ENCODE measurements around the gene HIGD1B. TPM values are rescaled to one million over a fixed set of nuclear protein-coding genes. Genes with fewer than 3 reads are reported as not detected.

Gene HIGD1B
- total RNA-seq, 1 experiment from 2014 or later, result not detected

DNA sequence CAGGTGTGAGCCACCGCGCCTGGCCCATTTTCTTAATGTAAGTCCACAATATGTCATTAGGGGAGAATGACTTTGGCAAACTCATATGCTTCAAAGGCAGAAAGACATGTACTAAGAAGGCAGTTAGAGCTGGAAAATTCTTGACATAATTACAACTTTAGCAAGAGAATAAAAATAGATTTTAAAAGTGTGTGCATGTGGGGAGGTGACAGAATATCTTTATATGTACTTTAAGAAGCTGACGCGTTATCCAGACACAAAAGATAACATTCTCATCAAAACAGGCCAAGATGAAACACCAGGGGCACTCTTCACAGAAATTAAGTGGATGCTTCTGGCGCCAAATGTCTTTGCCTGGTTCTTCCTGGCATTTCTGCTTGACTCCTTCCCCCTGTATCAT lies 45.8 kb upstream of the HIGD1B start:
- H3K36me3 ChIP-seq (ENCODE audit: control insufficient read depth, insufficient read depth, low read length), result peaks cover 19% of the 10 kb centered on the region
- intact Hi-C loops (cut with micrococcal nuclease; ENCODE audit: unreplicated experiment) (no loop called here), in situ Hi-C loops (cut with HindIII; ENCODE audit: low pct_unique_long_range_greater_than_20kb, low sequenced_read_pairs) (no loop called here)
- TF ChIP-seq POLR2AphosphoS5 (IDR thresholded peaks at IDR 0.05; ENCODE audit: low read depth, low read length) (no peak), SIN3A (IDR thresholded peaks at IDR 0.05; ENCODE audit: borderline replicate concordance, insufficient read depth, low read depth, low read length) (no peak), TCF7L2 (IDR thresholded peaks at IDR 0.05; ENCODE audit: low read depth, low read length) (no peak)
- TF ChIP-seq, protein P1, sequence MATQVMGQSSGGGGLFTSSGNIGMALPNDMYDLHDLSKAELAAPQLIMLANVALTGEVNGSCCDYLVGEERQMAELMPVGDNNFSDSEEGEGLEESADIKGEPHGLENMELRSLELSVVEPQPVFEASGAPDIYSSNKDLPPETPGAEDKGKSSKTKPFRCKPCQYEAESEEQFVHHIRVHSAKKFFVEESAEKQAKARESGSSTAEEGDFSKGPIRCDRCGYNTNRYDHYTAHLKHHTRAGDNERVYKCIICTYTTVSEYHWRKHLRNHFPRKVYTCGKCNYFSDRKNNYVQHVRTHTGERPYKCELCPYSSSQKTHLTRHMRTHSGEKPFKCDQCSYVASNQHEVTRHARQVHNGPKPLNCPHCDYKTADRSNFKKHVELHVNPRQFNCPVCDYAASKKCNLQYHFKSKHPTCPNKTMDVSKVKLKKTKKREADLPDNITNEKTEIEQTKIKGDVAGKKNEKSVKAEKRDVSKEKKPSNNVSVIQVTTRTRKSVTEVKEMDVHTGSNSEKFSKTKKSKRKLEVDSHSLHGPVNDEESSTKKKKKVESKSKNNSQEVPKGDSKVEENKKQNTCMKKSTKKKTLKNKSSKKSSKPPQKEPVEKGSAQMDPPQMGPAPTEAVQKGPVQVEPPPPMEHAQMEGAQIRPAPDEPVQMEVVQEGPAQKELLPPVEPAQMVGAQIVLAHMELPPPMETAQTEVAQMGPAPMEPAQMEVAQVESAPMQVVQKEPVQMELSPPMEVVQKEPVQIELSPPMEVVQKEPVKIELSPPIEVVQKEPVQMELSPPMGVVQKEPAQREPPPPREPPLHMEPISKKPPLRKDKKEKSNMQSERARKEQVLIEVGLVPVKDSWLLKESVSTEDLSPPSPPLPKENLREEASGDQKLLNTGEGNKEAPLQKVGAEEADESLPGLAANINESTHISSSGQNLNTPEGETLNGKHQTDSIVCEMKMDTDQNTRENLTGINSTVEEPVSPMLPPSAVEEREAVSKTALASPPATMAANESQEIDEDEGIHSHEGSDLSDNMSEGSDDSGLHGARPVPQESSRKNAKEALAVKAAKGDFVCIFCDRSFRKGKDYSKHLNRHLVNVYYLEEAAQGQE (IDR thresholded peaks at IDR 0.05; ENCODE audit: insufficient read depth in 1 of 2, low read depth in 2 of 2, low read length in 1 of 2), result no peak
- TF ChIP-seq, protein P2, sequence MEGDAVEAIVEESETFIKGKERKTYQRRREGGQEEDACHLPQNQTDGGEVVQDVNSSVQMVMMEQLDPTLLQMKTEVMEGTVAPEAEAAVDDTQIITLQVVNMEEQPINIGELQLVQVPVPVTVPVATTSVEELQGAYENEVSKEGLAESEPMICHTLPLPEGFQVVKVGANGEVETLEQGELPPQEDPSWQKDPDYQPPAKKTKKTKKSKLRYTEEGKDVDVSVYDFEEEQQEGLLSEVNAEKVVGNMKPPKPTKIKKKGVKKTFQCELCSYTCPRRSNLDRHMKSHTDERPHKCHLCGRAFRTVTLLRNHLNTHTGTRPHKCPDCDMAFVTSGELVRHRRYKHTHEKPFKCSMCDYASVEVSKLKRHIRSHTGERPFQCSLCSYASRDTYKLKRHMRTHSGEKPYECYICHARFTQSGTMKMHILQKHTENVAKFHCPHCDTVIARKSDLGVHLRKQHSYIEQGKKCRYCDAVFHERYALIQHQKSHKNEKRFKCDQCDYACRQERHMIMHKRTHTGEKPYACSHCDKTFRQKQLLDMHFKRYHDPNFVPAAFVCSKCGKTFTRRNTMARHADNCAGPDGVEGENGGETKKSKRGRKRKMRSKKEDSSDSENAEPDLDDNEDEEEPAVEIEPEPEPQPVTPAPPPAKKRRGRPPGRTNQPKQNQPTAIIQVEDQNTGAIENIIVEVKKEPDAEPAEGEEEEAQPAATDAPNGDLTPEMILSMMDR (IDR thresholded peaks at IDR 0.05), result no peak
- no peak for ATAC-seq
- no peaks in the 10 kb centered on the region for H3K27me3 ChIP-seq (ENCODE audit: control insufficient read depth, insufficient read depth, low read length)
- no peak for DNase-seq (ENCODE audit: low read depth, low spot score)
- no peaks in the 10 kb centered on the region for H3K9me3 ChIP-seq (ENCODE audit: control insufficient read depth, insufficient read depth, low read depth, low read length)
- H3K4me1 ChIP-seq (ENCODE audit: control insufficient read depth, insufficient read depth, low read length), result peaks cover 12% of the 10 kb centered on the region
- CTCF ChIA-PET, result no interaction called here
- POLR2A ChIA-PET, result no interaction called here
- no peak overlapping the region for H3K27ac ChIP-seq (ENCODE audit: low read length)
- no peak overlapping the region for H3K4me3 ChIP-seq (ENCODE audit: low read depth in 2 of 2, low read length in 2 of 2)
- no TSS peak for BruUV-seq (replicated peaks)

DNA sequence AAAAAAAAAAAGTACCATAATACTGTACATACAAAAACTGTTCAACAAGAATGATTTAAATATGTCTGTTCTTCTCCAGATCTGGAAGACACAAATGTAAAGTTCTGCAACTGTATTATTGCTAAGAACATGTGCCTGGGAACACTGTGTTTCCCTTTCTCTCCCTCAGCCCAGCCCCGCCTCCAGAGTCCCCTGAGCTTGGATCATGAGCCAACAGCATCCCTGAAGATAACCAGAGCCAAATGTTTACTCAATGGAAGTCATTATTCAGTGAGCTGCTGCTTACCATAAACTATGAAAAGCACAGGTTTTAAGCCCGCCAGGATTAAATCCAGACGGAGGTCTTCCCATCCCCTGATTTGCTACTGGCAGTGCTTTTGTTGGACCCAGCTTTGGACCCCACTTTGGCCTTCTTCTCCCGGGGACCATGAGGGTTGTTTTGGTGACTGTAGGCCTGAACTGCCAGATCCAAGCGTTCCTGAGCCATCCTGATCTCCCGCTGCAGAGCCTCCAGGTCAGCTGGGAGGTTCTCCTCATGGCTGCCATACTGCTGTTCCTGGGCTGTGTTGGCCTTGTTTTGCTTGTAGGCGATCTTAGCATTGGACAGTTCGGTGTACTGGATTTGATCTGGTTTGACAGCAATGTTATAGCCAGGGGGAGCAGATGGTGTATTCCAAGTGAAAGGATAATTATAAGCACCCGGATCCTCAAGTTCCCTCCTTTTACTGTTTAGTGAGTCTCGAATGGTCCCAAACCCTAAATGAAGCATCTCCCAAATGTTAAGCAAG lies 43.2 kb upstream of the HIGD1B start:
- H3K9me3 ChIP-seq (ENCODE audit: control insufficient read depth, insufficient read depth, low read depth, low read length), result no peaks in the 10 kb centered on the region
- BruUV-seq (replicated peaks), result TSS peak; percentile 44
- H3K4me3 ChIP-seq (ENCODE audit: low read depth in 2 of 2, low read length in 2 of 2), result no peak overlapping the region
- intact Hi-C loops (cut with micrococcal nuclease; ENCODE audit: unreplicated experiment), result no loop called here
- no peaks in the 10 kb centered on the region for H3K27me3 ChIP-seq (ENCODE audit: control insufficient read depth, insufficient read depth, low read length)
- TF ChIP-seq, protein P1 (IDR thresholded peaks at IDR 0.05; ENCODE audit: insufficient read depth in 1 of 2, low read depth in 2 of 2, low read length in 1 of 2), result no peak
- TF ChIP-seq POLR2AphosphoS5 (IDR thresholded peaks at IDR 0.05; ENCODE audit: low read depth, low read length), result no peak
- TF ChIP-seq SIN3A (IDR thresholded peaks at IDR 0.05; ENCODE audit: borderline replicate concordance, insufficient read depth, low read depth, low read length), result no peak
- TF ChIP-seq TCF7L2 (IDR thresholded peaks at IDR 0.05; ENCODE audit: low read depth, low read length), result no peak
- TF ChIP-seq, protein P2 (IDR thresholded peaks at IDR 0.05), result no peak
- ATAC-seq (no peak), DNase-seq (ENCODE audit: low read depth, low spot score) (no peak)
- H3K27ac ChIP-seq (ENCODE audit: low read length), result no peak overlapping the region
- peaks cover 19% of the 10 kb centered on the region for H3K36me3 ChIP-seq (ENCODE audit: control insufficient read depth, insufficient read depth, low read length)
- POLR2A ChIA-PET, result no interaction called here
- CTCF ChIA-PET, result no interaction called here
- in situ Hi-C loops (cut with HindIII; ENCODE audit: low pct_unique_long_range_greater_than_20kb, low sequenced_read_pairs), result no loop called here
- H3K4me1 ChIP-seq (ENCODE audit: control insufficient read depth, insufficient read depth, low read length), result peaks cover 6% of the 10 kb centered on the region

Measured in Panc1 (cell line).